WTC11 (cell line): ENCODE results near the gene AAGAB. TPM values are rescaled to one million over a fixed set of nuclear protein-coding genes. Genes with fewer than 3 reads are reported as not detected.

Experiments used
- ATAC-seq: fragments of 200-7000 bp; cut with Tn5 transposase; 2 replicates; pipeline ENCODE4 v1.10.0; 2021; ENCODE audit warnings: mild to moderate bottlenecking, moderate library complexity
- CTCF ChIA-PET: fragments of 300-600 bp; sonication (Branson Sonifier 250); formaldehyde crosslinking; loops from one replicate; lab custom pipeline; 2021; ENCODE audit warnings: antibody characterized with exemption; lab: Charles Lee
- POLR2A ChIA-PET: fragments of 350-600 bp; sonication (Branson Sonifier 250); formaldehyde crosslinking; loops from one replicate; lab custom pipeline; 2021; ENCODE audit warnings: antibody characterized with exemption; lab: Charles Lee
- DNase-seq: peaks from one replicate; pipeline ENCODE4 v3.0.0; 2021; ENCODE audit warnings: low spot score
- H3K27ac Mint-ChIP-seq: 2 replicates; pipeline ENCODE4 v1.8.0; 2021; ENCODE audit warnings: mixed read lengths
- H3K27me3 Mint-ChIP-seq: 2 replicates; pipeline ENCODE4 v1.8.0; 2021; ENCODE audit warnings: low read depth, mild to moderate bottlenecking, moderate library complexity, mixed read lengths
- H3K36me3 Mint-ChIP-seq: 2 replicates; pipeline ENCODE4 v1.8.0; 2021; ENCODE audit warnings: mixed read lengths
- H3K4me1 Mint-ChIP-seq: 2 replicates; pipeline ENCODE4 v1.8.0; 2022; ENCODE audit warnings: mixed read lengths
- H3K4me3 Mint-ChIP-seq: 2 replicates; pipeline ENCODE4 v1.8.0; 2021; ENCODE audit warnings: mild to moderate bottlenecking, moderate library complexity, mixed read lengths
- H3K9me3 Mint-ChIP-seq: 2 replicates; pipeline ENCODE4 v1.8.0; 2021; ENCODE audit warnings: mixed read lengths
- AFF4 ChIP-seq: sonication (generic); formaldehyde crosslinking; IDR thresholded peaks from 2 replicates; pipeline ENCODE4 v1.8.1; 2023; ENCODE audit warnings: mild to moderate bottlenecking, missing genetic modification reagents, borderline replicate concordance
- ATF1 ChIP-seq: sonication (generic); formaldehyde crosslinking; IDR thresholded peaks from 2 replicates; pipeline ENCODE4 v1.8.1; 2023; ENCODE audit warnings: mild to moderate bottlenecking, moderate library complexity, missing genetic modification reagents
- ATF6 ChIP-seq: sonication (generic); formaldehyde crosslinking; IDR thresholded peaks from 2 replicates; pipeline ENCODE4 v1.8.1; 2023; ENCODE audit warnings: mild to moderate bottlenecking, missing genetic modification reagents
- CDX4 ChIP-seq: fragments of 250-450 bp; sonication (Bioruptor Pico); IDR thresholded peaks from 2 replicates; pipeline ENCODE4 v1.9.0; 2021; ENCODE audit warnings: moderate library complexity, mild to moderate bottlenecking, inconsistent platforms, borderline replicate concordance
- E2F4 ChIP-seq: sonication (generic); formaldehyde crosslinking; IDR thresholded peaks from 2 replicates; pipeline ENCODE4 v1.8.1; 2022; ENCODE audit warnings: low read depth, mild to moderate bottlenecking, moderate library complexity, missing genetic modification reagents, borderline replicate concordance
- FOXP4 ChIP-seq: sonication (generic); formaldehyde crosslinking; IDR thresholded peaks from 2 replicates; pipeline ENCODE4 v1.8.0; 2022; ENCODE audit warnings: mild to moderate bottlenecking, missing genetic modification reagents
- HMGXB4 ChIP-seq: sonication (generic); formaldehyde crosslinking; IDR thresholded peaks from 2 replicates; pipeline ENCODE4 v1.8.1; 2023; ENCODE audit warnings: mild to moderate bottlenecking, moderate library complexity, missing genetic modification reagents
- IRF1 ChIP-seq: sonication (generic); formaldehyde crosslinking; IDR thresholded peaks from 2 replicates; pipeline ENCODE4 v1.8.0; 2023; ENCODE audit warnings: missing genetic modification reagents
- RORB ChIP-seq: fragments of 250-450 bp; sonication (Bioruptor Pico); IDR thresholded peaks from 2 replicates; pipeline ENCODE4 v1.9.0; 2021; ENCODE audit warnings: mild to moderate bottlenecking
- SMAD4 ChIP-seq: sonication (generic); formaldehyde crosslinking; IDR thresholded peaks from 2 replicates; pipeline ENCODE4 v1.8.0; 2022; ENCODE audit warnings: mild to moderate bottlenecking, missing genetic modification reagents
- SP1 ChIP-seq: sonication (generic); formaldehyde crosslinking; conservative IDR thresholded peaks from 2 replicates; pipeline ENCODE4 v1.8.1; 2022; ENCODE audit warnings: missing genetic modification reagents
- TCF7 ChIP-seq: sonication (generic); formaldehyde crosslinking; IDR thresholded peaks from 2 replicates; pipeline ENCODE4 v1.8.0; 2022; ENCODE audit warnings: mild to moderate bottlenecking, low read depth, missing genetic modification reagents, moderate library complexity
- TEAD1 ChIP-seq: sonication (generic); formaldehyde crosslinking; IDR thresholded peaks from 2 replicates; pipeline ENCODE4 v1.8.0; 2022; ENCODE audit warnings: mild to moderate bottlenecking, missing genetic modification reagents
- ZBTB43 ChIP-seq: sonication (generic); formaldehyde crosslinking; IDR thresholded peaks from 2 replicates; pipeline ENCODE4 v1.8.1; 2023; ENCODE audit warnings: mild to moderate bottlenecking, missing genetic modification reagents
- ZNF121 ChIP-seq: sonication (generic); formaldehyde crosslinking; IDR thresholded peaks from 2 replicates; pipeline ENCODE4 v1.8.0; 2023; ENCODE audit warnings: missing genetic modification reagents
- ZNF138 ChIP-seq: sonication (generic); formaldehyde crosslinking; conservative IDR thresholded peaks from 2 replicates; pipeline ENCODE4 v1.8.1; 2022; ENCODE audit warnings: mild to moderate bottlenecking, moderate library complexity, missing genetic modification reagents
- ZNF423 ChIP-seq: fragments of 250-450 bp; sonication (Bioruptor Pico); IDR thresholded peaks from 2 replicates; pipeline ENCODE4 v2.1.2; 2022; ENCODE audit warnings: mild to moderate bottlenecking, moderate library complexity
- total RNA-seq: library from RNA; stranded (reverse); gene quantifications from 3 replicates; pipeline ENCODE4 v1.2.3, GENCODE V29; 2021

The AAGAB gene
- total RNA-seq, 1 experiment from 2014 or later = 41.7 TPM

- TF ChIP-seq CDX4 (no peak), ZNF423 (no peak), HMGXB4 (CRISPR knock-in tag) (no peak), ZNF121 (CRISPR knock-in tag) (no peak), AFF4 (CRISPR knock-in tag) (no peak), ATF6 (no peak), ATF1 (CRISPR knock-in tag) (no peak), ZBTB43 (CRISPR knock-in tag) (no peak), FOXP4 (CRISPR knock-in tag) (no peak)
- TF ChIP-seq, all 79 proteins: peak for 0
Measured at GRCh38 chr15:67189326-67190051, 65.0 kb downstream of the AAGAB start (continued).

GRCh38 chr15:67188551-67189218, 65.8 kb downstream of the AAGAB start:
- Mint-ChIP-seq H3K27ac (no peak overlapping the region), H3K4me3 (no peak overlapping the region), H3K9me3 (no peaks in the 10 kb centered on the region), H3K27me3 (no peaks in the 10 kb centered on the region), H3K36me3 (peaks cover 41% of the 10 kb centered on the region), H3K4me1 (peaks cover 2% of the 10 kb centered on the region)
- TF ChIP-seq RORB (no peak), SMAD4 (no peak), TEAD1 (no peak), TCF7 (CRISPR knock-in tag) (no peak), E2F4 (CRISPR knock-in tag) (no peak), IRF1 (no peak), ZNF138 (CRISPR knock-in tag) (no peak), SP1 (CRISPR knock-in tag) (no peak)
- no peak for ATAC-seq
- no peak for DNase-seq
- CTCF ChIA-PET = interaction anchor here (0.6 kb wide), 1 partner anchor 242 kb away, joined by 3 read pairs; no protein-coding TSS in a partner anchor
- POLR2A ChIA-PET = interaction anchor here (0.6 kb wide), 1 partner anchor 10 kb away, joined by 3 read pairs; no protein-coding TSS in a partner anchor
